CD14-positive monocyte (primary cell): Measurements from ENCODE around the gene ACACA. TPM values are rescaled to one million over a fixed set of nuclear protein-coding genes. Genes with fewer than 3 reads are reported as not detected.

Experiments
- DNase-seq, 3 donors: peaks; one replicate each; pipeline ENCODE4 v3.0.0-alpha.2; 2011 to 2022
- H2AFZ ChIP-seq: 2 replicates; pipeline ENCODE4 v1.6.0; 2012; ENCODE audit warnings: mild to moderate bottlenecking, low read depth, low read length, inconsistent platforms; ENCODE audit not compliant: insufficient read depth, poor library complexity, severe bottlenecking
- H3K27ac ChIP-seq, 2 donors: 1 replicate in 1 of 2; 2 replicates in 1 of 2; pipeline ENCODE4 v1.5.1; 2012 to 2013; ENCODE audit warnings: low read length in 2 of 2, control low read depth in 1 of 2, inconsistent platforms in 1 of 2, low read depth in 1 of 2, mild to moderate bottlenecking in 1 of 2
- H3K27me3 ChIP-seq, 2 donors: one replicate each; pipeline versions ENCODE4 v1.6.0 to v1.6.1; 2011 to 2013; ENCODE audit warnings: low read length in 2 of 2; ENCODE audit not compliant: control insufficient read depth in 2 of 2, insufficient read depth in 2 of 2
- H3K36me3 ChIP-seq, 2 donors: replicated peaks in 1 of 2; 1 replicate in 1 of 2; 2 replicates in 1 of 2; pipeline versions ENCODE4 v1.5.1 to v1.6.1; 2012 to 2013; ENCODE audit warnings: low read length in 2 of 2, control low read depth in 1 of 2, inconsistent platforms in 1 of 2, mild to moderate bottlenecking in 1 of 2; ENCODE audit not compliant: insufficient read depth in 2 of 2, control insufficient read depth in 1 of 2
- H3K4me1 ChIP-seq, 2 donors: 1 replicate in 1 of 2; 2 replicates in 1 of 2; pipeline versions ENCODE4 v1.5.1 to v1.6.1; 2012 to 2013; ENCODE audit warnings: low read length in 2 of 2, control low read depth in 1 of 2, inconsistent platforms in 1 of 2, mild to moderate bottlenecking in 1 of 2, moderate library complexity in 1 of 2; ENCODE audit not compliant: insufficient read depth in 2 of 2, control insufficient read depth in 1 of 2
- H3K4me2 ChIP-seq: replicated peaks from 2 replicates; pipeline ENCODE3; 2012; ENCODE audit warnings: low read length, moderate library complexity, mild to moderate bottlenecking; ENCODE audit not compliant: poor library complexity, severe bottlenecking; ENCODE audit errors: extremely low read depth
- H3K4me3 ChIP-seq, 3 experiments: fragments of 200-600 bp in 1 of 3; sonication (generic) in 1 of 3; replicated peaks in 1 of 3; 1 replicate in 2 of 3; 2 replicates in 1 of 3; pipeline ENCODE4 v1.5.1; 2011 to 2013; ENCODE audit warnings: low read length in 3 of 3, mild to moderate bottlenecking in 3 of 3, control low read depth in 2 of 3, low read depth in 2 of 3, inconsistent platforms in 1 of 3, moderate library complexity in 1 of 3
- H3K79me2 ChIP-seq: 2 replicates; pipeline ENCODE4 v1.6.0; 2012; ENCODE audit warnings: mild to moderate bottlenecking, control low read depth, inconsistent platforms, low read length, moderate library complexity; ENCODE audit not compliant: insufficient read depth
- H3K9ac ChIP-seq: 2 replicates; pipeline ENCODE4 v1.6.0; 2017; ENCODE audit warnings: low read length, mild to moderate bottlenecking; ENCODE audit not compliant: insufficient read depth, poor library complexity, severe bottlenecking
- H3K9me3 ChIP-seq, 2 donors: replicated peaks in 1 of 2; 1 replicate in 1 of 2; 2 replicates in 1 of 2; pipeline versions ENCODE4 v1.5.1 to v1.6.1; 2012 to 2013; ENCODE audit warnings: low read length in 2 of 2, control low read depth in 1 of 2; ENCODE audit not compliant: control insufficient read depth in 1 of 2, insufficient read depth in 1 of 2
- H4K20me1 ChIP-seq: 2 replicates; pipeline ENCODE4 v1.6.0; 2012; ENCODE audit warnings: mild to moderate bottlenecking, low read length, control low read depth, moderate library complexity; ENCODE audit not compliant: insufficient read depth
- H3K27ac Mint-ChIP-seq, 7 donors: one replicate each; pipeline ENCODE4 v1.8.0; 2020; ENCODE audit warnings: mild to moderate bottlenecking in 7 of 7, mixed read lengths in 7 of 7, moderate library complexity in 6 of 7, inconsistent platforms in 2 of 7
- H3K27me3 Mint-ChIP-seq, 3 donors: one replicate each; pipeline ENCODE4 v1.8.0; 2021 to 2022; ENCODE audit warnings: low read depth in 3 of 3, mild to moderate bottlenecking in 3 of 3, mixed read lengths in 3 of 3, moderate library complexity in 3 of 3, inconsistent platforms in 1 of 3
- H3K36me3 Mint-ChIP-seq, 2 donors: one replicate each; pipeline ENCODE4 v1.8.0; 2020; ENCODE audit warnings: mixed read lengths in 2 of 2, inconsistent platforms in 1 of 2, mild to moderate bottlenecking in 1 of 2
- H3K4me1 Mint-ChIP-seq: one replicate; pipeline ENCODE4 v1.8.0; 2020; ENCODE audit warnings: mild to moderate bottlenecking, mixed read lengths
- H3K4me3 Mint-ChIP-seq, 2 donors: one replicate each; pipeline ENCODE4 v1.8.0; 2020; ENCODE audit warnings: mild to moderate bottlenecking in 2 of 2, mixed read lengths in 2 of 2, moderate library complexity in 1 of 2
- H3K9me3 Mint-ChIP-seq, 7 donors: one replicate each; pipeline ENCODE4 v1.8.0; 2020 to 2022; ENCODE audit warnings: mixed read lengths in 7 of 7, mild to moderate bottlenecking in 6 of 7, moderate library complexity in 6 of 7, inconsistent platforms in 2 of 7
- CTCF ChIP-seq: fragments of 200-600 bp; IDR thresholded peaks from one replicate; pipeline ENCODE4 v1.8.0; 2022; ENCODE audit warnings: antibody characterized with exemption, mild to moderate bottlenecking
- WGBS: methylation state at CpG from one replicate; pipeline ENCODE4 v1.1.5; 2013; ENCODE audit warnings: missing lambda C conversion rate; ENCODE audit not compliant: insufficient coverage; 5-methylcytosine and 5-hydroxymethylcytosine counted together
- intact Hi-C, 2 donors: fragments of 100-400 bp; cut with micrococcal nuclease; formaldehyde crosslinking; loops; one replicate each; pipeline versions ENCODE4 v1.15.0 to v1.15.1; 2023
- polyA plus RNA-seq, 3 donors: library from polyadenylated mRNA; depleted of rRNA in 1 of 3; unstranded in 2 of 3; stranded (reverse) in 1 of 3; fragments of 300-500 nt in 2 of 3; fragments of >200 nt in 1 of 3; fragmentation: Illumina TruSeq in 2 of 3; gene quantifications; 1 replicate in 2 of 3; 2 replicates in 1 of 3; pipeline ENCODE4 v1.2.3, GENCODE V29; 2012 to 2021

ACACA gene
- polyA plus RNA-seq, 3 donors = 3.5 to 4.6 (median 3.8) TPM

GRCh38 chr17:37090941-37091340, 315.7 kb downstream of the ACACA start:
- peak overlapping the region in 5 of 7 donors; percentile 55 to 93 (median 87) for H3K27ac Mint-ChIP-seq
- no peaks in the 10 kb centered on the region for H3K9me3 Mint-ChIP-seq
- no CpG with 5 or more reads among the region's 3 CpGs for WGBS
- Histone ChIP-seq H3K4me2 (no peak overlapping the region), H3K4me3 (no peak overlapping the region), H3K4me1 (peaks cover 18 to 21% of the 10 kb centered on the region in 2 donors), H3K9ac (no peak overlapping the region), H4K20me1 (no peaks in the 10 kb centered on the region), H3K36me3 (peaks cover 10 to 31% of the 10 kb centered on the region in 2 donors), H2AFZ (peak overlapping the region; percentile 69), H3K79me2 (no peaks in the 10 kb centered on the region), H3K9me3 (no peaks in the 10 kb centered on the region), H3K27ac (no peak overlapping the region), H3K27me3 (no peaks in the 10 kb centered on the region)
- peaks cover 36 to 43% of the 10 kb centered on the region in 2 donors for H3K36me3 Mint-ChIP-seq
- DNase-seq = no peak
- H3K4me3 Mint-ChIP-seq = no peak overlapping the region
- H3K27me3 Mint-ChIP-seq = peaks cover 0 to 4% (median 3%) of the 10 kb centered on the region in 3 donors
- intact Hi-C loops = no loop called here
- H3K4me1 Mint-ChIP-seq = peaks cover 23% of the 10 kb centered on the region
- TF ChIP-seq CTCF = no peak

GRCh38 chr17:37089956-37090355, 316.7 kb downstream of the ACACA start:
- peak; percentile 42 to 71 (median 44) for DNase-seq
- H4K20me1 ChIP-seq = no peaks in the 10 kb centered on the region
- no peaks in the 10 kb centered on the region for H3K79me2 ChIP-seq
- peaks cover 9 to 29% of the 10 kb centered on the region in 2 donors for H3K36me3 ChIP-seq
- peak overlapping the region; percentile 48 to 81 for H3K27ac ChIP-seq
- peaks cover 35 to 40% of the 10 kb centered on the region in 2 donors for H3K36me3 Mint-ChIP-seq
- H3K27me3 Mint-ChIP-seq = peaks cover 0 to 4% (median 3%) of the 10 kb centered on the region in 3 donors
- H3K27me3 ChIP-seq = no peaks in the 10 kb centered on the region
- H3K4me3 ChIP-seq = peak overlapping the region in 1 of 3 experiments; percentile 26
- no peak for TF ChIP-seq CTCF
- H3K9ac ChIP-seq = peak overlapping the region; percentile 29
- H3K4me3 Mint-ChIP-seq = peak overlapping the region in 1 of 2 donors; percentile 71
- peak overlapping the region; percentile 69 for H2AFZ ChIP-seq
- peaks cover 18 to 21% of the 10 kb centered on the region in 2 donors for H3K4me1 ChIP-seq
- H3K4me2 ChIP-seq = peak overlapping the region; percentile 44
- peak overlapping the region; percentile 65 to 93 (median 87) for H3K27ac Mint-ChIP-seq
- 0% methylated on average over 1 of the region's 7 CpGs for WGBS
- H3K9me3 Mint-ChIP-seq = no peaks in the 10 kb centered on the region
- H3K4me1 Mint-ChIP-seq = peaks cover 23% of the 10 kb centered on the region
- intact Hi-C loops = no loop called here
- H3K9me3 ChIP-seq = no peaks in the 10 kb centered on the region
